BJ (cell line): Measurements from ENCODE around the gene AOPEP. TPM values are rescaled to one million over a fixed set of nuclear protein-coding genes. Genes with fewer than 3 reads are reported as not detected.
"Not testable (repeated sequence)": the region's sequence is repeated elsewhere in the genome, so short reads cannot be mapped to it uniquely, and the experiment has no call there.

Experiments
- CTCF ChIA-PET: fragments of 350-600 bp; formaldehyde crosslinking; extraction: SDS; loops from one replicate; lab custom pipeline; 2021; ENCODE audit warnings: antibody characterized with exemption, inconsistent platforms; lab: Yijun Ruan, JAX
- POLR2A ChIA-PET: fragments of 300-600 bp; sonication (Branson Sonifier 250); formaldehyde crosslinking; extraction: SDS; loops from one replicate; lab custom pipeline; 2021; ENCODE audit warnings: antibody characterized with exemption; lab: Charles Lee
- DNase-seq: peaks from one replicate; pipeline ENCODE4 v3.0.0-alpha.2; 2011; ENCODE audit warnings: low read depth
- H3K27me3 ChIP-seq: 2 replicates; pipeline ENCODE4 v1.6.0; 2011; ENCODE audit warnings: low read length; ENCODE audit not compliant: control insufficient read depth, insufficient read depth
- H3K36me3 ChIP-seq: 2 replicates; pipeline ENCODE4 v1.5.1; 2011; ENCODE audit warnings: low read length; ENCODE audit not compliant: control insufficient read depth, insufficient read depth
- H3K4me3 ChIP-seq: 2 replicates; pipeline ENCODE4 v1.5.1; 2011; ENCODE audit warnings: low read depth, mild to moderate bottlenecking, control low read depth, low read length
- CTCF ChIP-seq: IDR thresholded peaks from 2 replicates; pipeline ENCODE4 v1.5.1; 2011; ENCODE audit warnings: low read depth, mild to moderate bottlenecking, control low read depth, inconsistent platforms, low read length, moderate library complexity; ENCODE audit not compliant: insufficient read depth
- polyA plus RNA-seq: library from polyadenylated mRNA; depleted of rRNA; stranded (reverse); fragments of >200 nt; gene quantifications from 2 replicates; pipeline ENCODE4 v1.2.3, GENCODE V29; 2011

Gene AOPEP
- polyA plus RNA-seq, 1 experiment, result 52.1 TPM

DNA sequence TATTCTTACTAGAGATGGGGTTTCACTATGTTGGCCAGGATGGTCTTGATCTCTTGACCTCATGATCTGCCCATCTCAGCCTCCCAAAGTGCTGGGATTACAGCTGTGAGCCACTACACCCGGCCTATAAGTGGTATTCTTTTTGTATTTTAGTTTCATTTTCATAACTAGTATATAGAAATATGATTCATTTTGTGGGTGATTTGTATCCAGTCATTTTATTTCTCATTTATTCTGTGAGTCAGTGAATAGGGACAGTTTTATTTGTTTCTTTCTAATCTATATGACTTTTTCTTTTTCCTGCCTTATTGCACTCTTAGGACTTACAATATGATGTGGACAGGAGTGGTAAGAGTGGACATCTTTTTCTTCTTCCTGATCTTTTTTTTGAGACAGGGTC lies 112.9 kb downstream of the AOPEP start:
- ChIA-PET CTCF (no interaction called here), POLR2A (no interaction called here)

DNA sequence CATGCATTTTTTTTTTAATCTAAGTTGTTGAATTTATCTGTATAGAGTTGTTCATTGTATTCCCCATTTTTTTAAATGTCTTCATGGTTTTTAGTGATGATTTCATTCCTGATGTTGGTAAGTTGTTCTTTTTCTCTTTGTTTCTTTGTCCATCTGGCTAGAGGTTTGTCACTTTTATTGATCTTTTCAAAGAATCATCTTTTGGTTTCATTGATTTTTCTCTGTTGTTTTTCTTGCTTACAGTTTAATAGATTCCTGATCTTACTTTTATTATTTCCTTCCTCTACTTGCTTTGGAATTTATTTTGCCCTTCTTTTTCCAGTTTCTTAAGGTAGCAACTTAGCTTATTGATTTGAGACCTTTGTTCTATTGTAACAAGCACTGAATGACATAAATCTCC lies 114.2 kb downstream of the AOPEP start:
- POLR2A ChIA-PET, result no interaction called here
- TF ChIP-seq CTCF, result no peak
- CTCF ChIA-PET, result no interaction called here

More for the DNA sequence above, 112.9 kb downstream of the AOPEP start:
- Histone ChIP-seq H3K4me3 (no peak overlapping the region), H3K27me3 (no peaks in the 10 kb centered on the region), H3K36me3 (no peaks in the 10 kb centered on the region)
- no peak for DNase-seq
- no peak for TF ChIP-seq CTCF

DNA sequence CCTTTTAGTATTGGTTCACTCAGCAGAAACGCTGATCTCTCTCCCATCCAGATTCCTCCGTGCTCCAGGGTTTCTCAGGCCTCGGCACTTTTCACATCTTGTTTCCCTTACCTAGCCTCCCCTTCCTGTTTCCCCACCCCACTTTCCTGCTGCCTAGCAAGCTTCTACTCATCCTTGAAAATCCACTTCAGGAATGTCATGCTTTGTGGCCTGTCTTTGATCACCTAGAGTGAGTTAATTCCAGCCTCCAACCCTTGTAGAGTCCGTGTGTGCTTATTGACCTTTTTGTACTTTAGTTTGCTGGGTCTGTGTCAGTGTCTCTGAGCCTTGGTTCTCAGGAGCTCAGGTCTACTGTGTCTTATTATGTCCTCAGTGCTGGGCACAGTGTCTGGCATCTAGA lies 116.6 kb downstream of the AOPEP start:
- ChIA-PET POLR2A (no interaction called here), CTCF (no interaction called here)
- no peak for DNase-seq
- H3K27me3 ChIP-seq, result no peaks in the 10 kb centered on the region
- H3K4me3 ChIP-seq, result no peak overlapping the region
- no peak for TF ChIP-seq CTCF
- H3K36me3 ChIP-seq, result no peaks in the 10 kb centered on the region

More for the DNA sequence above, 114.2 kb downstream of the AOPEP start:
- H3K27me3 ChIP-seq, result no peaks in the 10 kb centered on the region
- no peak overlapping the region for H3K4me3 ChIP-seq
- DNase-seq, result no peak
- H3K36me3 ChIP-seq, result no peaks in the 10 kb centered on the region

DNA sequence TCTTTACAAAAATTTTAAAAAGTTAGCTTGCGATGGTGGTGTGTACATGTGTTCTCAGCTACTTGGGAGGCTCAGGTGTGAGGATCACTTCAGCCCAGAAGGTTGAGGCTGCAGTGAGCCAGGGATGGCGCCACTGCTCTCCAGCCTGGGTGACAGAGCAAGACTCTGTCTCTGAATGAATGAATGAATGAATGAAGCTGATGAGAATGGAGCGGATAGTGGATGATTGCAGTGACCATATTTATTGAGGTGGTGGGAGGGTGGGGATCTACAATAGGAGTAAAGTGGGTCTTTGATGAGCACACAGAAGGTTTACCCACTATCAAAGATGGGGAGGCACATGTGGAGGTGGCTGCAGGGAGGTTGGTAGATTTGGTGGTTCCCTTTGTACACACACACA lies 120.2 kb downstream of the AOPEP start:
- Histone ChIP-seq H3K4me3 (no peak overlapping the region), H3K27me3 (no peaks in the 10 kb centered on the region), H3K36me3 (no peaks in the 10 kb centered on the region)
- no peak for TF ChIP-seq CTCF
- no peak for DNase-seq
- ChIA-PET CTCF (interaction anchor here (0.9 to 1.7 kb wide), 4 partner anchors 14 to 24 kb away, joined by 3 to 4 read pairs (median 3); no protein-coding TSS in a partner anchor), POLR2A (interaction anchor here (0.6 kb wide), 1 partner anchor 14 kb away, joined by 3 read pairs; no protein-coding TSS in a partner anchor)

DNA sequence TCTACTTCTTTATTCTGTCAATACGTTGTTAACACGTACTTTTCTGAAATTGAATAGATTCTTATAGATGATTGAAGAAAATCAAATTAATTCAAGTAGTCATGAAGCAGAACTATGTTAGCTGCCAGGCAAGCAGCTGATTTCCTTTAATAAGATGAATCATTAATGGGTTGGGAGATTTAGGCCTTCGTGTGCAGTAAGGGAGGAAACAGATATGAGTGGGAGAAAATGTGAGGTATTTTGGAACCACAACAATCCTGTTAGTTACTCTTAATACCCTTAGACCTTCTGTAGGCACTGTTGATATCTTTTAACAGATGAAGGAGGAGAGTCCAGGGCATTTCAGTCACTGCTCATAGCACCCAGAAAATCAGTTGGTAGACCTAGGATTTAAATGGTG lies 121.0 kb downstream of the AOPEP start:
- Histone ChIP-seq H3K4me3 (no peak overlapping the region), H3K36me3 (no peaks in the 10 kb centered on the region), H3K27me3 (no peaks in the 10 kb centered on the region)
- ChIA-PET CTCF (interaction anchor here (1.2 to 1.7 kb wide), 3 partner anchors 14 to 22 kb away, joined by 3 to 4 read pairs (median 3); no protein-coding TSS in a partner anchor), POLR2A (interaction anchor here (0.6 kb wide), 1 partner anchor 14 kb away, joined by 3 read pairs; no protein-coding TSS in a partner anchor)
- no peak for TF ChIP-seq CTCF
- peak; percentile 57 for DNase-seq

GRCh38 chr9:94848791-94849190 lies 122.3 kb downstream of the AOPEP start:
- POLR2A ChIA-PET, H3K4me3 ChIP-seq, H3K36me3 ChIP-seq, DNase-seq, H3K27me3 ChIP-seq, CTCF ChIA-PET: not testable (repeated sequence)
